ENCODE results near the gene AFG1L.
"Not testable (repeated sequence)": the region's sequence is repeated elsewhere in the genome, so short reads cannot be mapped to it uniquely, and the experiment has no call there.

Gene AFG1L

DNA sequence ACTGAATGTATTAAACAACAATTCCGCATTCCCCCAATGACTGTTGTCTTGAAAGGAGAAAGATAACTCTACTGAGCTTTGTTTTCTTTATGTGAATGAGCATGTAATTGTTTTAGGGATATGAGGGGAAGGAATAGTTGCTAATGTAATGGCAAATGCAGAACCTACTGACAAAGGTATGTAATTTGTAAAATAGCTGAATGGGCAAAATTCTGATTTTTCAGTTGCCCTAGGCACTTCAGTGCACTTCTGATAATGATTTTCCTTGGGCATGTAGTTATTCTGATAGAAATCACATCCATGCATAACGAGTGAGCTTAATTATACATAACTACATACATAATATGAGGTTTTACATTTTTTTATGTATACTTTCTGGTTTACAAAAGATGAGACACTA, 212.5 kb downstream of the AFG1L start:
- Histone ChIP-seq H3K36me3 (ENCODE audit: control insufficient read depth, insufficient read depth, low read length) (no peaks in the 10 kb centered on the region), H3K4me3 (ENCODE audit: low read depth, low read length) (no peak overlapping the region), H3K9ac (ENCODE audit: low read depth, low read length) (no peak overlapping the region), H3K4me1 (ENCODE audit: control insufficient read depth, insufficient read depth, low read length) (no peaks in the 10 kb centered on the region), H3K9me3 (ENCODE audit: control insufficient read depth, insufficient read depth, low read length) (peaks cover 4% of the 10 kb centered on the region), H3K27me3 (ENCODE audit: control insufficient read depth, insufficient read depth, low read length) (no peaks in the 10 kb centered on the region)

DNA sequence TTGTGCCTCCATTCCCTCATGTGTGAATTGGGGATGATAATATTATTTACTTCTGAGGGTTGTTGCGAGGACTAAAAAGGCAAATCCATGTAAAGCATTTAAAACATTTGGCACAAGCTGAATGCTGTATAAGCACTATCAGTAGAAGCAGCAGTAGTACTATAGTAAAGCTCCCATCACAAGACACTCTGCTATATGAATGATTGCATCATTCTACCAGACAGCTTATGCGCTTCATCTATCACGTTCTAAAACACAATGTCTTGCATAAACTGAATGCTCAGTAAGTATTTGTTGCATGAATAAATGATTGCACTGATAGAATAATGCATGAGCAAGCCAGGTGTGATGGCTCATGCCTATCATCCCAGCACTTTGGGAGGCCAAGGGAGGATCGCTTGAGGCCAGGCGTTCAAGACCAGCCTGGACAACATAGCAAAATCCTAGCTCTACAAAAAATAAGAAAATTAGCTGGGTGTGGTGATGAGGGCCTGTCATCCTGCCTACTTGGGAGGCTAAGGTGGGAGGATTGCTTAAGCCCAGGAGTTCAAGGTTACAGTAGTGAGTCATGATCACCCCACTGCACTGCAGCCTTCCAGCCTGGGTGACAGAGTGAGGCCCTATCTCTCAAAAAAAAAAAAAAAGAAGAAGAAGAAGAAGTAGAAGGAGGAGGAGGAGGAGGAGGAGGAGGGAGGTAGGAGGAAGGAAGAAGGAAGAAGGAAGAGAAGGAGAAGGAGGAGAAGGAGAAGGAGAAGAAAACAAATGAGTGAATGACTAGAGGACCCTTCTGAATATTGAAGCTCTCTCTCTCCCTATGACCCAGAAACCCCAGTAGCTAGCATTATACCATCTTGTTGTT, 215.8 kb downstream of the AFG1L start:
- no peak overlapping the region for H3K4me3 ChIP-seq (ENCODE audit: low read depth, low read length)

GRCh38 chr6:108518714-108519576, 224.1 kb downstream of the AFG1L start:
- H3K9ac ChIP-seq (ENCODE audit: low read depth, low read length): no peak overlapping the region
- no peaks in the 10 kb centered on the region for H3K9me3 ChIP-seq (ENCODE audit: control insufficient read depth, insufficient read depth, low read length)
- H3K27me3 ChIP-seq (ENCODE audit: control insufficient read depth, insufficient read depth, low read length): no peaks in the 10 kb centered on the region
- H3K4me3 ChIP-seq (ENCODE audit: low read depth, low read length): no peak overlapping the region
- H3K4me1 ChIP-seq (ENCODE audit: control insufficient read depth, insufficient read depth, low read length): no peaks in the 10 kb centered on the region
- H3K36me3 ChIP-seq (ENCODE audit: control insufficient read depth, insufficient read depth, low read length): no peaks in the 10 kb centered on the region

More for the DNA sequence above, 215.8 kb downstream of the AFG1L start:
- Histone ChIP-seq H3K9ac (ENCODE audit: low read depth, low read length) (no peak overlapping the region), H3K36me3 (ENCODE audit: control insufficient read depth, insufficient read depth, low read length) (no peaks in the 10 kb centered on the region), H3K4me1 (ENCODE audit: control insufficient read depth, insufficient read depth, low read length) (no peaks in the 10 kb centered on the region), H3K27me3 (ENCODE audit: control insufficient read depth, insufficient read depth, low read length) (no peaks in the 10 kb centered on the region), H3K9me3 (ENCODE audit: control insufficient read depth, insufficient read depth, low read length) (peaks cover 9% of the 10 kb centered on the region)

DNA sequence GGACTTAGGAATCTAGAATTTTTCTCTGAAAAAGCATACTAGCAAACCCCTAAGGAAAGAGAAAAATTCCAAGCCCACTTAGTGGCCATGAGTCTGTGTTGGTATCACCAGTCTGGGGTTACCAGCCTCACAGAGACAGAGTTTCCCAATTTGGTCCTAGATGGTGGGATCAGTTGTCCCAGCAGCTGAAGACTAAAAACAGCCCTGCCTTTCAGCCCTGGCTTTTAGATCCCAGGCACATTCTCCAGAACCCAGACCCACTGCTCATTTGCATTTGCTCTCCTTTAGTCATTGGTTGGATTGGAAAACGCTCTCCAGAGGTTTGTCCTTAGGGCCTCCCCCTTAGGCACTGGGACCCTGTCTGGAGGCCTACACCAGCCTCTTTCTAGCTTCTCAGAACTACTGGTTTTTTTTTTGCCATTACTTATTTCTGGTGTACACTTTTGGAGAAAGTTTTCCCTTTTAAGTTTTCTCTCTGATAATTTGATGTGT, 226.8 kb downstream of the AFG1L start:
- H3K9ac ChIP-seq (ENCODE audit: low read depth, low read length): no peak overlapping the region
- no peak overlapping the region for H3K4me3 ChIP-seq (ENCODE audit: low read depth, low read length)
- peaks cover 5% of the 10 kb centered on the region for H3K4me1 ChIP-seq (ENCODE audit: control insufficient read depth, insufficient read depth, low read length)
- H3K9me3 ChIP-seq (ENCODE audit: control insufficient read depth, insufficient read depth, low read length): no peaks in the 10 kb centered on the region
- no peaks in the 10 kb centered on the region for H3K27me3 ChIP-seq (ENCODE audit: control insufficient read depth, insufficient read depth, low read length)
- no peaks in the 10 kb centered on the region for H3K36me3 ChIP-seq (ENCODE audit: control insufficient read depth, insufficient read depth, low read length)

DNA sequence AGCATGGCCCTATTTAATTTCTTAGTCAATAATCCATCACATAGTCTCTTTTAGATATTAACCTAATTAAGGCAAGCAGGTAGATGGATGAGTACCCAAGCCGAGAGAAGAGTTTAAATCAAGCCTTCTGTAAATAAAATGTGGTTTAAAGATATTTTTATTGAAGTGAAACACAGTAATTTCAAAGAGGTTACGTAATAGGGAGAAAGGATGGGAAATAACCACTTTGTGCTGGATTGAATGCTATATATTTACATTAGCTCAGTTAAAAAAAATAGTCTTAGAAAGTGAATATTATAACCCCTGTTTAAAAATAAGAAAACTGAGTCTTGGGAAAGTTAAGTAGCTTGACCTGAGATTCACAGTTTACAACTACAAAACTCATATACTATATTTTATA, 228.8 kb downstream of the AFG1L start:
- Histone ChIP-seq H3K4me1 (ENCODE audit: control insufficient read depth, insufficient read depth, low read length) (peaks cover 5% of the 10 kb centered on the region), H3K36me3 (ENCODE audit: control insufficient read depth, insufficient read depth, low read length) (no peaks in the 10 kb centered on the region), H3K4me3 (ENCODE audit: low read depth, low read length) (no peak overlapping the region), H3K9ac (ENCODE audit: low read depth, low read length) (no peak overlapping the region), H3K27me3 (ENCODE audit: control insufficient read depth, insufficient read depth, low read length) (no peaks in the 10 kb centered on the region), H3K9me3 (ENCODE audit: control insufficient read depth, insufficient read depth, low read length) (no peaks in the 10 kb centered on the region)

GRCh38 chr6:108524528-108525248, 229.8 kb downstream of the AFG1L start:
- no peaks in the 10 kb centered on the region for H3K9me3 ChIP-seq (ENCODE audit: control insufficient read depth, insufficient read depth, low read length)
- no peaks in the 10 kb centered on the region for H3K27me3 ChIP-seq (ENCODE audit: control insufficient read depth, insufficient read depth, low read length)
- H3K4me3 ChIP-seq (ENCODE audit: low read depth, low read length): no peak overlapping the region
- no peak overlapping the region for H3K9ac ChIP-seq (ENCODE audit: low read depth, low read length)
- H3K4me1 ChIP-seq (ENCODE audit: control insufficient read depth, insufficient read depth, low read length): peaks cover 5% of the 10 kb centered on the region
- no peaks in the 10 kb centered on the region for H3K36me3 ChIP-seq (ENCODE audit: control insufficient read depth, insufficient read depth, low read length)

DNA sequence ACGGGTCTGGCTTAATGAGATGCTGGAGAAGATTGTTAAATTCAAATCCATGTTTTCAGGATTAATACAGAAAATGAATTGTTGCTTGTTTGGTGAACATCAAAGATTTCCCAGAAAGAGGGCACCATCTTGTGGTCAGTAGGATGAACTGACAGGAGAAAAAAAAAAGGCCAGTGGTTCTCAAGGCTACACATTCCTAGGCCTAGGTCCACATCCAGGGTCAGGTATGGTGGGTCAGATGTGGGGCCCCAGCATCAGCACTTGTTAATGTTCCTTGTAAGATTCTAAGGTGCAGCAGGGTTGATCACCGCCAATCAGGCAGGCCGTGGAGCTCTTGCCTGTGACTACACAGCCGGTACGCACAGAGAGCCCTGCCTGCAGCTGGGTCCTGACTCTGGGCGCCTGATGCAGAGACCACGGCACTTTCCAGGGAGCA, 231.9 kb downstream of the AFG1L start:
- Histone ChIP-seq H3K9ac (ENCODE audit: low read depth, low read length) (no peak overlapping the region), H3K9me3 (ENCODE audit: control insufficient read depth, insufficient read depth, low read length) (no peaks in the 10 kb centered on the region), H3K27me3 (ENCODE audit: control insufficient read depth, insufficient read depth, low read length) (no peaks in the 10 kb centered on the region), H3K4me1 (ENCODE audit: control insufficient read depth, insufficient read depth, low read length) (peaks cover 5% of the 10 kb centered on the region), H3K4me3 (ENCODE audit: low read depth, low read length) (no peak overlapping the region), H3K36me3 (ENCODE audit: control insufficient read depth, insufficient read depth, low read length) (no peaks in the 10 kb centered on the region)

DNA sequence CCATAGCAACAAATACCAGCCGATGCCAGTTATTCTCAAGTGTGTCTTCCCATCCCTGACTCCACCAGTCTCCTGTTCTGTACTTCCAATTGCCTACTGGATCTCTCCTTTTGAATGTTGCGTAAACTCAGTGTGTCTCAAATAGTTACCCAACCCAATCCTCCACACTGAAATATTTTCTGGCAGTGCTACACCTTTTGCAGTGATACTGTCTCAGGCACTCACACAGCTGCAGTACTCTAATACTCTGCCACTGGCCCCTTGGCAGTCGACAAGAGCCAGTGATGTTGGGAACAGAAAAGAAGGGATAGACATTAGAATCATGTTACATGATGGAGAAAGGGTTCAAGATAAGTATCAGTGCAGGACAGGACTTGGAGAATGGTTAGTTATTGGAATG, 234.0 kb downstream of the AFG1L start:
- Histone ChIP-seq H3K4me3 (ENCODE audit: low read depth, low read length) (no peak overlapping the region), H3K27me3 (ENCODE audit: control insufficient read depth, insufficient read depth, low read length) (no peaks in the 10 kb centered on the region), H3K9me3 (ENCODE audit: control insufficient read depth, insufficient read depth, low read length) (no peaks in the 10 kb centered on the region), H3K36me3 (ENCODE audit: control insufficient read depth, insufficient read depth, low read length) (no peaks in the 10 kb centered on the region), H3K4me1 (ENCODE audit: control insufficient read depth, insufficient read depth, low read length) (peaks cover 5% of the 10 kb centered on the region), H3K9ac (ENCODE audit: low read depth, low read length) (no peak overlapping the region)

- H3K4me3 ChIP-seq (ENCODE audit: low read depth, low read length): no peak overlapping the region
- no peak overlapping the region for H3K9ac ChIP-seq (ENCODE audit: low read depth, low read length)
- H3K27me3 ChIP-seq (ENCODE audit: control insufficient read depth, insufficient read depth, low read length): no peaks in the 10 kb centered on the region
- H3K36me3 ChIP-seq (ENCODE audit: control insufficient read depth, insufficient read depth, low read length): no peaks in the 10 kb centered on the region
- H3K9me3 ChIP-seq (ENCODE audit: control insufficient read depth, insufficient read depth, low read length): no peaks in the 10 kb centered on the region
- no peaks in the 10 kb centered on the region for H3K4me1 ChIP-seq (ENCODE audit: control insufficient read depth, insufficient read depth, low read length)
Measured at GRCh38 chr6:108531332-108531731, 236.5 kb downstream of the AFG1L start.

- no peaks in the 10 kb centered on the region for H3K27me3 ChIP-seq (ENCODE audit: control insufficient read depth, insufficient read depth, low read length)
- no peak overlapping the region for H3K9ac ChIP-seq (ENCODE audit: low read depth, low read length)
- H3K4me3 ChIP-seq (ENCODE audit: low read depth, low read length): no peak overlapping the region
- no peaks in the 10 kb centered on the region for H3K9me3 ChIP-seq (ENCODE audit: control insufficient read depth, insufficient read depth, low read length)
- H3K4me1 ChIP-seq (ENCODE audit: control insufficient read depth, insufficient read depth, low read length): no peaks in the 10 kb centered on the region
- H3K36me3 ChIP-seq (ENCODE audit: control insufficient read depth, insufficient read depth, low read length): no peaks in the 10 kb centered on the region
Measured at GRCh38 chr6:108535114-108535742, 240.4 kb downstream of the AFG1L start.

DNA sequence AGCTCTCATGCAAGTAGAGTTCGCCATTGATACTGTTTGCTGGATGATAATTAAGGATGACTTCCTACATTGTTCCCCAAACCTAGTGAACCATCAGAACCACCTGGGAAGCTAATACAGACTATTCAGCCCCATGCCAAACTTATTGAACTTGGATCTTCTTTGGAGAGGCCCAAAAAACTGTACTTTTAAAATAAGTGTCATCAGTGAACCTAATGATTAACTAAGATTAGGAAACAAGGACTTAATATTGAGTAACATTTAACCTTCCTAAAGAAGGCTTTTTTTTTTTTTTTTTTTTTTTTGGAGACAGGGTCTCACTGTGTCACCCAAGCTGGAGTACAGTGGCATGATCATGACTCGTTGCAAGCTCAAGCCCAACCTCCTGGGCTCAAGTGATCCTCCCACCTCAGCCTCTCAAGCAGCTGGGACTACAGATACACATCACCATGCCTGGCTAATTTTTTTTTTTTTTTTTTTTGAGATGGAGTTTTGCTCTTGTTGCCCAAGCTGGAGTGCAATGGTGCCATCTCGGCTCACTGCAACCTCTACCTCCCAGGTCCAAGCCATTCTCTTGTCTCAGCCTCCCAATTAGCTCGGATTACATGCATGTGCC, 241.2 kb downstream of the AFG1L start:
- H3K9me3 ChIP-seq (ENCODE audit: control insufficient read depth, insufficient read depth, low read length): not testable (repeated sequence)

More for the DNA sequence above, 241.2 kb downstream of the AFG1L start:
- not testable (repeated sequence) for H3K4me3 ChIP-seq (ENCODE audit: low read depth, low read length); H3K27me3 ChIP-seq (ENCODE audit: control insufficient read depth, insufficient read depth, low read length); H3K4me1 ChIP-seq (ENCODE audit: control insufficient read depth, insufficient read depth, low read length); H3K36me3 ChIP-seq (ENCODE audit: control insufficient read depth, insufficient read depth, low read length); H3K9ac ChIP-seq (ENCODE audit: low read depth, low read length)

Data from iPS-15b (cell line).